GM23248 (cell line): ENCODE data around the gene COPS6.

ENCODE experiments used
- EZH2 ChIP-seq: fragments of 200-600 bp; sonication (generic); IDR thresholded peaks from 2 replicates; pipeline ENCODE4 v1.6.1; 2018; ENCODE audit warnings: antibody characterized with exemption, mild to moderate bottlenecking; ENCODE audit not compliant: insufficient read depth, poor library complexity, severe bottlenecking
- EZH2phosphoT487 ChIP-seq: fragments of 200-600 bp; sonication (generic); IDR thresholded peaks from 2 replicates; pipeline ENCODE4 v1.6.1; 2018; ENCODE audit warnings: antibody characterized with exemption, moderate library complexity, mild to moderate bottlenecking, low read depth; ENCODE audit not compliant: insufficient read depth

- TF ChIP-seq EZH2 (no peak), EZH2phosphoT487 (no peak)
Measured at GRCh38 chr7:100048680-100049079, 40.1 kb upstream of the COPS6 start.
